A673 (cell line): ENCODE results near the gene SPPL2B. TPM values are rescaled to one million over a fixed set of nuclear protein-coding genes. Genes with fewer than 3 reads are reported as not detected.

Experiments used
- BruUV-seq: library from RNA; stranded (reverse); fragments of 400-500 nt; replicated peaks from 2 replicates; lab custom pipeline; 2021; lab: Mats Ljungman, UMichigan
- CTCF ChIA-PET: fragments of 300-600 bp; sonication (Branson Sonifier 250); formaldehyde crosslinking; loops from one replicate; lab custom pipeline; 2022; ENCODE audit warnings: antibody characterized with exemption; lab: Charles Lee
- POLR2A ChIA-PET: fragments of 300-600 bp; sonication (Branson Sonifier 250); formaldehyde crosslinking; loops from one replicate; lab custom pipeline; 2022; ENCODE audit warnings: antibody characterized with exemption; ENCODE audit not compliant: low non-redundant PET; lab: Charles Lee
- DNase-seq: peaks from one replicate; pipeline ENCODE4 v3.0.0-alpha.2; 2015; ENCODE audit warnings: low spot score
- H3K27ac ChIP-seq: fragments of 200-600 bp; sonication (generic); 2 replicates; pipeline ENCODE4 v1.5.1; 2016; ENCODE audit warnings: mixed run types, low read depth, mild to moderate bottlenecking, mixed read lengths, antibody characterized with exemption, low read length; ENCODE audit not compliant: poor library complexity, severe bottlenecking
- H3K27me3 ChIP-seq: fragments of 200-600 bp; sonication (generic); replicated peaks from 2 replicates; pipeline ENCODE4 v1.6.1; 2017; ENCODE audit warnings: mixed run types, low read depth, mild to moderate bottlenecking, mixed read lengths, antibody characterized with exemption, low read length; ENCODE audit not compliant: insufficient read depth, poor library complexity
- H3K36me3 ChIP-seq: fragments of 200-600 bp; sonication (generic); 2 replicates; pipeline ENCODE4 v1.6.1; 2016; ENCODE audit warnings: mixed run types, mild to moderate bottlenecking, mixed read lengths, antibody characterized with exemption, low read length; ENCODE audit not compliant: insufficient read depth, poor library complexity, severe bottlenecking
- H3K4me1 ChIP-seq: fragments of 200-600 bp; sonication (generic); 2 replicates; pipeline ENCODE4 v1.6.1; 2017; ENCODE audit warnings: mixed run types, mild to moderate bottlenecking, mixed read lengths, antibody characterized with exemption, low read length; ENCODE audit not compliant: insufficient read depth, poor library complexity, severe bottlenecking
- H3K4me3 ChIP-seq: fragments of 200-600 bp; sonication (generic); 2 replicates; pipeline ENCODE4 v1.5.1; 2016; ENCODE audit warnings: low read depth, mixed run types, mild to moderate bottlenecking, mixed read lengths, low read length; ENCODE audit not compliant: poor library complexity, severe bottlenecking
- H3K9me3 ChIP-seq: fragments of 200-600 bp; sonication (generic); 2 replicates; pipeline ENCODE4 v1.6.1; 2016; ENCODE audit warnings: mixed run types, low read depth, mild to moderate bottlenecking, mixed read lengths, antibody characterized with exemption, low read length; ENCODE audit not compliant: poor library complexity, severe bottlenecking
- EZH2 ChIP-seq: fragments of 200-600 bp; sonication (generic); IDR thresholded peaks from 2 replicates; pipeline ENCODE4 v1.6.1; 2017; ENCODE audit warnings: borderline replicate concordance, low read depth, mild to moderate bottlenecking, mixed read lengths, antibody characterized with exemption, low read length; ENCODE audit not compliant: poor library complexity, severe bottlenecking
- intact Hi-C: fragments of 100-400 bp; cut with micrococcal nuclease; formaldehyde crosslinking; loops from one replicate; pipeline ENCODE4 v1.10.0; 2022; ENCODE audit not compliant: unreplicated experiment
- total RNA-seq: library from RNA; stranded (reverse); gene quantifications from 2 replicates; pipeline ENCODE4 v1.2.3, GENCODE V29; 2021
- TF ChIP-seq, protein P1 (sequence below): fragments of 300-800, 200-600 bp; sonication (generic); conservative IDR thresholded peaks from 2 replicates; pipeline ENCODE4 v1.5.1; 2017; ENCODE audit warnings: low read depth, mild to moderate bottlenecking, antibody characterized with exemption, low read length, moderate library complexity, mixed read lengths

Gene SPPL2B
- total RNA-seq, 1 experiment from 2014 or later = 86.8 TPM

- no TSS peak for BruUV-seq
- CTCF ChIA-PET = no interaction called here
- no peaks in the 10 kb centered on the region for H3K36me3 ChIP-seq
Observed at GRCh38 chr19:2334426-2334825, 5.9 kb downstream of the SPPL2B start.

DNA sequence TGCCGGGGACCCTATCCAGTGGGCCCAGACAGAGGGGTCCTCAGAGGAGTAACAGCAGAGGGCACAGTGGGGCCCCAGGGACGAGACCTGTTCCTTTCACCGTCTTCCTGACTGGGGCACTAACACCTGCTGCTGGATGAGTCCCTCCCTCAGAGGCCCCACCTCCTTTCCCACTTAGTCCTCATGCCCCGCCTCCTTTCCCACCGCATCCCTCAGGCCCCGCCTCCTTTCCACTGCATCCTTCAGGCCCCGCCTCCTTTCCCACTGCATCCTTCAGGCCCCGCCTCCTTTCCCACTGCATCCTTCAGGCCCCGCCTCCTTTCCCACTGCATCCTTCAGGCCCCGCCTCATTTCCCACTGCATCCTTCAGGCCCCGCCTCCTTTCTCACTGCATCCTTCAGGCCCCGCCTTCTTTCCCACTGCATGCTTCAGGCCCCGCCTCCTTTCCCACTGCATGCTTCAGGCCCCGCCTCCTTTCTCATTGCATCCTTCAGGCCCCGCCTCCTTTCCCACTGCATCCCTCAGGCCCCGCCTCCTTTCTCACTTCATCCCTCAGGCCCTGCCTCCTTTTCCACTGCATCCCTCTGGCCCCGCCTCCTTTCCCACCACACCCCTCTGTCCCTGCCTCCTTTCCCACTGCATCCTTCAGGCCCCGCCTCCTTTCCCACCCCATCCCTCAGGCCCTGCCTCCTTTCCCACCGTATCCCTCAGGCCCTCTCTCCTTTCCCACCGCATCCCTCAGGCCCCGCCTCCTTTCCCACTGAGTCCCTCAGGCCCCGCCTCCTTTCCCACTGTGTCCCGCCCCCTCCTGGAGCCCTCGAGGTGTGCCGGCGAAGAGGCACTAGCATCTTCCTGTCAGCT is 6.7 kb downstream of the SPPL2B start:
- ChIA-PET POLR2A (no interaction called here), CTCF (no interaction called here)
- no peak for DNase-seq
- Histone ChIP-seq H3K4me3 (no peak overlapping the region), H3K4me1 (peaks cover 16% of the 10 kb centered on the region), H3K27me3 (no peaks in the 10 kb centered on the region), H3K27ac (no peak overlapping the region), H3K36me3 (no peaks in the 10 kb centered on the region), H3K9me3 (no peaks in the 10 kb centered on the region)
- intact Hi-C loops = no loop called here
- BruUV-seq = no TSS peak
- TF ChIP-seq, protein P1, sequence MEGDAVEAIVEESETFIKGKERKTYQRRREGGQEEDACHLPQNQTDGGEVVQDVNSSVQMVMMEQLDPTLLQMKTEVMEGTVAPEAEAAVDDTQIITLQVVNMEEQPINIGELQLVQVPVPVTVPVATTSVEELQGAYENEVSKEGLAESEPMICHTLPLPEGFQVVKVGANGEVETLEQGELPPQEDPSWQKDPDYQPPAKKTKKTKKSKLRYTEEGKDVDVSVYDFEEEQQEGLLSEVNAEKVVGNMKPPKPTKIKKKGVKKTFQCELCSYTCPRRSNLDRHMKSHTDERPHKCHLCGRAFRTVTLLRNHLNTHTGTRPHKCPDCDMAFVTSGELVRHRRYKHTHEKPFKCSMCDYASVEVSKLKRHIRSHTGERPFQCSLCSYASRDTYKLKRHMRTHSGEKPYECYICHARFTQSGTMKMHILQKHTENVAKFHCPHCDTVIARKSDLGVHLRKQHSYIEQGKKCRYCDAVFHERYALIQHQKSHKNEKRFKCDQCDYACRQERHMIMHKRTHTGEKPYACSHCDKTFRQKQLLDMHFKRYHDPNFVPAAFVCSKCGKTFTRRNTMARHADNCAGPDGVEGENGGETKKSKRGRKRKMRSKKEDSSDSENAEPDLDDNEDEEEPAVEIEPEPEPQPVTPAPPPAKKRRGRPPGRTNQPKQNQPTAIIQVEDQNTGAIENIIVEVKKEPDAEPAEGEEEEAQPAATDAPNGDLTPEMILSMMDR = no peak
- no peak for TF ChIP-seq EZH2

More at GRCh38 chr19:2334426-2334825, 5.9 kb downstream of the SPPL2B start:
- TF ChIP-seq EZH2 = no peak
- TF ChIP-seq, protein P1 = no peak
- H3K27me3 ChIP-seq = no peaks in the 10 kb centered on the region
- POLR2A ChIA-PET = no interaction called here
- intact Hi-C loops = no loop called here
- no peaks in the 10 kb centered on the region for H3K9me3 ChIP-seq
- no peak overlapping the region for H3K4me3 ChIP-seq
- H3K27ac ChIP-seq = no peak overlapping the region
- no peak for DNase-seq
- peaks cover 21% of the 10 kb centered on the region for H3K4me1 ChIP-seq

DNA sequence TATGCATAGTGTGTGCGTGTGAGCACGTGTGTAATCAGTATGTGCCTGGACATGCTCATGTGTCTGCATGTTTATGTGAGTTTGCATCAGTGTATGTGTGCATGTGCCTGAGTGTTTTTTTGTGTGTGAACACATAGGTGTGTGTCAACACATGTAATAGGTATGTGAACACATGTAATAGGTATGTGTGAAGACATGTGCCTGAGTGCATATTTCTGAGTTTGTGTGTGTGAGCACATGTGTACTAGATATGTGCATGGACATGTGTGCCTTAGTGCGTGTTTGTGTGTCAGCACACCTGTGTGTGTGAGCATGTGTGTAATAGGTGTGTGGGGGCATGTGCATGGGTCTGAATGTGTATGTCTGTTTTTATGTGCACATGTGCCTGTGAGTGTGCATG is 7.4 kb downstream of the SPPL2B start:
- ChIA-PET CTCF (no interaction called here), POLR2A (no interaction called here)
- no TSS peak for BruUV-seq
- no peaks in the 10 kb centered on the region for H3K27me3 ChIP-seq
- intact Hi-C loops = no loop called here
- peaks cover 16% of the 10 kb centered on the region for H3K4me1 ChIP-seq
- no peak overlapping the region for H3K4me3 ChIP-seq
- H3K36me3 ChIP-seq = no peaks in the 10 kb centered on the region
- no peaks in the 10 kb centered on the region for H3K9me3 ChIP-seq
- TF ChIP-seq, protein P1 = no peak
- no peak for TF ChIP-seq EZH2
- no peak overlapping the region for H3K27ac ChIP-seq
- DNase-seq = no peak
